ENCODE results near the gene DENND1A.

Gene DENND1A

GRCh38 chr9:123525424-123525823 lies 404.5 kb downstream of the DENND1A start:
- DNase-seq (ENCODE audit: low read depth): no peak

- no peak for DNase-seq (ENCODE audit: low read depth)
Observed at GRCh38 chr9:123524866-123525265, 405.1 kb downstream of the DENND1A start.

- no peak for DNase-seq (ENCODE audit: low read depth)
Observed at GRCh38 chr9:123523845-123524244, 406.1 kb downstream of the DENND1A start.

GRCh38 chr9:123523001-123523400 lies 406.9 kb downstream of the DENND1A start:
- no peak for DNase-seq (ENCODE audit: low read depth)

GRCh38 chr9:123522251-123522650 lies 407.7 kb downstream of the DENND1A start:
- no peak for DNase-seq (ENCODE audit: low read depth)

- no peak for DNase-seq (ENCODE audit: low read depth)
Observed at GRCh38 chr9:123518338-123518737, 411.6 kb downstream of the DENND1A start.

- DNase-seq (ENCODE audit: low read depth): no peak
Observed at GRCh38 chr9:123517512-123517911, 412.4 kb downstream of the DENND1A start.

- no peak for DNase-seq (ENCODE audit: low read depth)
Observed at GRCh38 chr9:123514766-123515165, 415.2 kb downstream of the DENND1A start.

GRCh38 chr9:123513554-123513953 lies 416.4 kb downstream of the DENND1A start:
- DNase-seq (ENCODE audit: low read depth): no peak

- no peak for DNase-seq (ENCODE audit: low read depth)
Observed at GRCh38 chr9:123511326-123512277, 418.3 kb downstream of the DENND1A start.

- no peak for DNase-seq (ENCODE audit: low read depth)
Observed at GRCh38 chr9:123509646-123510045, 420.3 kb downstream of the DENND1A start.

GRCh38 chr9:123508048-123508447 lies 421.9 kb downstream of the DENND1A start:
- no peak for DNase-seq (ENCODE audit: low read depth)

GRCh38 chr9:123505496-123505895 lies 424.4 kb downstream of the DENND1A start:
- no peak for DNase-seq (ENCODE audit: low read depth)

- no peak for DNase-seq (ENCODE audit: low read depth)
Observed at GRCh38 chr9:123500336-123500735, 429.6 kb downstream of the DENND1A start.

GRCh38 chr9:123497830-123498229 lies 432.1 kb downstream of the DENND1A start:
- DNase-seq (ENCODE audit: low read depth): no peak

- no peak for DNase-seq (ENCODE audit: low read depth)
Observed at GRCh38 chr9:123495731-123496130, 434.2 kb downstream of the DENND1A start.

- no peak for DNase-seq (ENCODE audit: low read depth)
Observed at GRCh38 chr9:123493627-123494026, 436.3 kb downstream of the DENND1A start.

GRCh38 chr9:123490688-123491087 lies 439.2 kb downstream of the DENND1A start:
- DNase-seq (ENCODE audit: low read depth): no peak

- DNase-seq (ENCODE audit: low read depth): no peak
Observed at GRCh38 chr9:123488722-123489321, 441.1 kb downstream of the DENND1A start.

- no peak for DNase-seq (ENCODE audit: low read depth)
Observed at GRCh38 chr9:123487944-123488548, 441.9 kb downstream of the DENND1A start.

- no peak for DNase-seq (ENCODE audit: low read depth)
Observed at GRCh38 chr9:123486431-123486830, 443.5 kb downstream of the DENND1A start.

GRCh38 chr9:123485216-123485615 lies 444.7 kb downstream of the DENND1A start:
- no peak for DNase-seq (ENCODE audit: low read depth)

GRCh38 chr9:123484130-123484529 lies 445.8 kb downstream of the DENND1A start:
- DNase-seq (ENCODE audit: low read depth): no peak
